ENCODE data around the gene LEF1.

The LEF1 gene

GRCh38 chr4:108209489-108209888 is 40.8 kb upstream of the LEF1 start:
- Histone ChIP-seq H3K27ac (no peak overlapping the region), H3K4me3 (no peak overlapping the region)
- TF ChIP-seq, protein P1, sequence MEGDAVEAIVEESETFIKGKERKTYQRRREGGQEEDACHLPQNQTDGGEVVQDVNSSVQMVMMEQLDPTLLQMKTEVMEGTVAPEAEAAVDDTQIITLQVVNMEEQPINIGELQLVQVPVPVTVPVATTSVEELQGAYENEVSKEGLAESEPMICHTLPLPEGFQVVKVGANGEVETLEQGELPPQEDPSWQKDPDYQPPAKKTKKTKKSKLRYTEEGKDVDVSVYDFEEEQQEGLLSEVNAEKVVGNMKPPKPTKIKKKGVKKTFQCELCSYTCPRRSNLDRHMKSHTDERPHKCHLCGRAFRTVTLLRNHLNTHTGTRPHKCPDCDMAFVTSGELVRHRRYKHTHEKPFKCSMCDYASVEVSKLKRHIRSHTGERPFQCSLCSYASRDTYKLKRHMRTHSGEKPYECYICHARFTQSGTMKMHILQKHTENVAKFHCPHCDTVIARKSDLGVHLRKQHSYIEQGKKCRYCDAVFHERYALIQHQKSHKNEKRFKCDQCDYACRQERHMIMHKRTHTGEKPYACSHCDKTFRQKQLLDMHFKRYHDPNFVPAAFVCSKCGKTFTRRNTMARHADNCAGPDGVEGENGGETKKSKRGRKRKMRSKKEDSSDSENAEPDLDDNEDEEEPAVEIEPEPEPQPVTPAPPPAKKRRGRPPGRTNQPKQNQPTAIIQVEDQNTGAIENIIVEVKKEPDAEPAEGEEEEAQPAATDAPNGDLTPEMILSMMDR (IDR thresholded peaks at IDR 0.05): no peak
- DNase-seq (ENCODE audit: low spot score): no peak

GRCh38 chr4:108205859-108206258 is 37.1 kb upstream of the LEF1 start:
- DNase-seq (ENCODE audit: low spot score): no peak
- TF ChIP-seq, protein P1 (IDR thresholded peaks at IDR 0.05): no peak
- Histone ChIP-seq H3K4me3 (no peak overlapping the region), H3K27ac (no peak overlapping the region)

GRCh38 chr4:108204518-108204917 is 35.8 kb upstream of the LEF1 start:
- TF ChIP-seq, protein P1 (IDR thresholded peaks at IDR 0.05): no peak
- H3K4me3 ChIP-seq: no peak overlapping the region
- no peak for DNase-seq (ENCODE audit: low spot score)
- no peak overlapping the region for H3K27ac ChIP-seq

DNA sequence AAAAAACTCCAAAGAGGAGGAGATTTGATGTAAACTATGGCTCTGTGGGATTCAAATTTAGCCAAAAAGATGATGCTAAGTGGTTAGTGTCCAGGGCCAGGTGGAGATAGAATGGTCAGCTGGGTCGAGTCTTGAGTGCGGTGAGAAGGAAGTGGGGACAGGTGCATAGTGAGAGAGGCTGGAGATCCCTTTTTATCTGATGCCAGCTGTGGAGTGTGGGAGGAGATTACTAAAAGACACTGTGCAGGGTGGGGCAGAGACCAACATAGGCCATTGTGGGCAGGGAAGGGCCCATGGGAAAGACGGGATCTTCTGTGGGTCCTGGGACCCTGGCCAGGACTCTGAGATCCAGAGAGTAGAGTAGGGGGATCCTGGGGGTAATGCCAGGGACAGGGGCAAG is 34.6 kb upstream of the LEF1 start:
- Histone ChIP-seq H3K27ac (no peak overlapping the region), H3K4me3 (no peak overlapping the region)
- DNase-seq (ENCODE audit: low spot score): no peak
- TF ChIP-seq, protein P1 (IDR thresholded peaks at IDR 0.05): no peak

GRCh38 chr4:108201774-108202173 is 33.0 kb upstream of the LEF1 start:
- Histone ChIP-seq H3K4me3 (no peak overlapping the region), H3K27ac (no peak overlapping the region)
- DNase-seq (ENCODE audit: low spot score): no peak
- TF ChIP-seq, protein P1 (IDR thresholded peaks at IDR 0.05): no peak

DNA sequence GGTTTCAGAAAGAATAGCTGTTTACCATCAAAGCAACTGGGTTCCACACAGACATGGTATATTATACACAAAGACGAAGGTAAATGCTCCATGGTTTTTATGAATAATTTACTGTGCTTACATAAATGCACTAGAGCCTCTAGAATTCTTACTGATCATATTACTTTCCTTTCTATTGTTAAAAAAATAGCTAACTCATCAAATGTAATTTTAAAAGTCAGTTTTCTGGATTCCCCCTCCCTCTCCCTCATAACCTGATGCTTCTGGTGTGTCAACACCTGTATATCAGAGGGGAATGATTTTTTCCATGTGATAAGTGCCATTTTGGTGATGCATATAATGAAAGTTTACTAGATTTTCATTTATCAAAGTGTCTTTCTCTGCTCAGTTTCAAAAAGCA is 31.1 kb upstream of the LEF1 start:
- no peak overlapping the region for H3K27ac ChIP-seq
- TF ChIP-seq, protein P1 (IDR thresholded peaks at IDR 0.05): no peak
- H3K4me3 ChIP-seq: no peak overlapping the region
- DNase-seq (ENCODE audit: low spot score): no peak

- Histone ChIP-seq H3K27ac (no peak overlapping the region), H3K4me3 (no peak overlapping the region)
- TF ChIP-seq, protein P1 (IDR thresholded peaks at IDR 0.05): no peak
- DNase-seq (ENCODE audit: low spot score): no peak
These were observed 25.3 kb upstream of the LEF1 start for GRCh38 chr4:108193886-108194672.

Data from coronary artery (tissue), 2 donors.